Measurements from ENCODE around the gene SNX3.

Gene SNX3

GRCh38 chr6:108195209-108195608 lies 65.6 kb downstream of the SNX3 start:
- DNase-seq (ENCODE audit: low read depth): no peak
- no peak overlapping the region for H3K4me3 ChIP-seq (ENCODE audit: low read length)
- no peak for TF ChIP-seq CTCF (IDR thresholded peaks at IDR 0.05; ENCODE audit: insufficient read depth, low read depth, low read length, missing control alignments)

- no peak for TF ChIP-seq CTCF (IDR thresholded peaks at IDR 0.05; ENCODE audit: insufficient read depth, low read depth, low read length, missing control alignments)
- H3K4me3 ChIP-seq (ENCODE audit: low read length): no peak overlapping the region
- no peak for DNase-seq (ENCODE audit: low read depth)
Measured at GRCh38 chr6:108194503-108194902, 66.3 kb downstream of the SNX3 start.

- no peak for DNase-seq (ENCODE audit: low read depth)
- no peak for TF ChIP-seq CTCF (IDR thresholded peaks at IDR 0.05; ENCODE audit: insufficient read depth, low read depth, low read length, missing control alignments)
- H3K4me3 ChIP-seq (ENCODE audit: low read length): no peak overlapping the region
Measured at GRCh38 chr6:108193835-108194234, 67.0 kb downstream of the SNX3 start.

- H3K4me3 ChIP-seq (ENCODE audit: low read length): no peak overlapping the region
- peak; percentile 29 for DNase-seq (ENCODE audit: low read depth)
- TF ChIP-seq CTCF (IDR thresholded peaks at IDR 0.05; ENCODE audit: insufficient read depth, low read depth, low read length, missing control alignments): no peak
Measured at GRCh38 chr6:108193131-108193530, 67.7 kb downstream of the SNX3 start.

- H3K4me3 ChIP-seq (ENCODE audit: low read length): no peak overlapping the region
- no peak for TF ChIP-seq CTCF (IDR thresholded peaks at IDR 0.05; ENCODE audit: insufficient read depth, low read depth, low read length, missing control alignments)
- no peak for DNase-seq (ENCODE audit: low read depth)
Measured at GRCh38 chr6:108187519-108187918, 73.3 kb downstream of the SNX3 start.

- no peak overlapping the region for H3K4me3 ChIP-seq (ENCODE audit: low read length)
- DNase-seq (ENCODE audit: low read depth): peak; percentile 26
- TF ChIP-seq CTCF (IDR thresholded peaks at IDR 0.05; ENCODE audit: insufficient read depth, low read depth, low read length, missing control alignments): no peak
Measured at GRCh38 chr6:108186226-108186625, 74.6 kb downstream of the SNX3 start.

- no peak for DNase-seq (ENCODE audit: low read depth)
- no peak overlapping the region for H3K4me3 ChIP-seq (ENCODE audit: low read length)
- TF ChIP-seq CTCF (IDR thresholded peaks at IDR 0.05; ENCODE audit: insufficient read depth, low read depth, low read length, missing control alignments): no peak
Measured at GRCh38 chr6:108180776-108181175, 80.1 kb downstream of the SNX3 start.
